IPS-NIHi7 (cell line): ENCODE measurements around the gene SYCE3.
"Not testable (repeated sequence)": the region's sequence is repeated elsewhere in the genome, so short reads cannot be mapped to it uniquely, and the experiment has no call there.

ENCODE experiments used
- DNase-seq: peaks from one replicate; pipeline ENCODE4 v3.0.0; 2012; ENCODE audit warnings: mixed read lengths; ENCODE audit errors: extremely low spot score

The SYCE3 gene

GRCh38 chr22:50562523-50563412 is at the start of gene SYCE3:
TSS of gene SYCE3 (minus strand) at chr22:50562919. CDS start at chr22:50556405, 6,514 bp downstream.
- DNase-seq: peak; percentile 97

- no peak for DNase-seq
Observed at GRCh38 chr22:50612168-50612527, 49.4 kb upstream of the SYCE3 start.

GRCh38 chr22:50611341-50612060 is 48.8 kb upstream of the SYCE3 start:
- DNase-seq: no peak

GRCh38 chr22:50610581-50610980 is 47.9 kb upstream of the SYCE3 start:
- peak; percentile 5 for DNase-seq

- DNase-seq: no peak
Observed at GRCh38 chr22:50610041-50610451, 47.3 kb upstream of the SYCE3 start.

- no peak for DNase-seq
Observed at GRCh38 chr22:50609599-50609998, 46.9 kb upstream of the SYCE3 start.

- no peak for DNase-seq
Observed at GRCh38 chr22:50608996-50609395, 46.3 kb upstream of the SYCE3 start.

- not testable (repeated sequence) for DNase-seq
Observed at GRCh38 chr22:50608058-50608840, 45.5 kb upstream of the SYCE3 start.

GRCh38 chr22:50607659-50608020 is 44.9 kb upstream of the SYCE3 start:
- no peak for DNase-seq

GRCh38 chr22:50606946-50607658 is 44.4 kb upstream of the SYCE3 start:
- DNase-seq: no peak

GRCh38 chr22:50606165-50606945 is 43.6 kb upstream of the SYCE3 start:
- DNase-seq: no peak

GRCh38 chr22:50605613-50606074 is 42.9 kb upstream of the SYCE3 start:
- DNase-seq: no peak

- no peak for DNase-seq
Observed at GRCh38 chr22:50605002-50605612, 42.4 kb upstream of the SYCE3 start.

GRCh38 chr22:50604256-50605001 is 41.7 kb upstream of the SYCE3 start:
- DNase-seq: no peak

GRCh38 chr22:50603511-50604255 is 41.0 kb upstream of the SYCE3 start:
- DNase-seq: no peak

- no peak for DNase-seq
Observed at GRCh38 chr22:50602338-50602700, 39.6 kb upstream of the SYCE3 start.

GRCh38 chr22:50601669-50602337 is 39.1 kb upstream of the SYCE3 start:
- DNase-seq: no peak

GRCh38 chr22:50600967-50601668 is 38.4 kb upstream of the SYCE3 start:
- no peak for DNase-seq
